Stimulated activated CD4-positive, alpha-beta T cell treated with anti-CD3 and anti-CD28 coated beads, Interleukin-1b, Interleukin-23, amount 100 ng/mL, for 4 hours (primary cell): ENCODE results near the gene TMEM119.
"Not testable (repeated sequence)": the region's sequence is repeated elsewhere in the genome, so short reads cannot be mapped to it uniquely, and the experiment has no call there.

ENCODE experiments used
- DNase-seq, 2 donors: peaks; one replicate each; pipeline ENCODE4 v3.0.0-alpha.2; 2020; ENCODE audit warnings: low read depth in 2 of 2

Gene TMEM119

DNA sequence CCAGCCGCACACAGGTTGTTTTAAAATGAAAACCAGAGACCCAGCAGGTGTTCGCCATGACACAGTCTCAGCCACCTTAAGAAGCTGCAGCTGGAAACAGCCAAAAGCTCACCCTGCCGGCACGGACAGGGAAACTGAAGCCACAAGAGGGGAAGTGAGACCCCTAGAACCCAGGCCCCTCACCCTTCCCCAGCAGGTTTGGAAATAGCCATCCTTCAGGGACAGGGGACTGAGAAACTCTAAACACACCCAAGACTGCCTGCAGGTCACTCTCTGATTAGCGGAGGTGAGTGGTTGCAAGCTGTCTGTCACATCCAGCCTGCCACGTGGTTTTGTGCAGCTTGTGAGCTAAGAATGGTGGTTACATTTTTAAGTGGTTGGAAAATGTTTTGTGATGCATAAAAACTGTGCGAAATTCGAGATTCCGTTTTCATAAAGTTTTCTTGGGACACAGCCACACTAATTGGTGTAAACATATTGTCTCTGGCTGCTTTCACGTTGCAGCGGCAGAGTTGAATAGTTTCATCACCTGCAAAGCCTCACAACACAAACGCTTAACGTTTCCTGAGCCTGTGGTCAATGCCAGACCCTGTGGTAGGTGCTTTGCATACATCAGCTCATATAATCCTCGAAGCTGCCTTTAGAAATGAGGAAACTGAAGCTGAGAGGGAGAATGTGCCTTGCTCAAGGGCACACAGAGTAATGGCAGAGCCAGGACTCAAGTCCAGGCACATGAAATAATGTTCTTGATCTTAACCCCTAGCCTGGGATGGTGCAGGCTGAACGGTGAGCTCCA lies 37.5 kb upstream of the TMEM119 start:
- no peak for DNase-seq

- DNase-seq, result no peak
These were observed 36.5 kb upstream of the TMEM119 start for GRCh38 chr12:108634341-108634751.

GRCh38 chr12:108633534-108634248 lies 35.8 kb upstream of the TMEM119 start, which contains the start of gene SELPLG:
TSS of gene SELPLG (minus strand) at chr12:108633894. CDS start at chr12:108624307, 9,587 bp downstream.
- DNase-seq, result peak; percentile 58 to 64

DNA sequence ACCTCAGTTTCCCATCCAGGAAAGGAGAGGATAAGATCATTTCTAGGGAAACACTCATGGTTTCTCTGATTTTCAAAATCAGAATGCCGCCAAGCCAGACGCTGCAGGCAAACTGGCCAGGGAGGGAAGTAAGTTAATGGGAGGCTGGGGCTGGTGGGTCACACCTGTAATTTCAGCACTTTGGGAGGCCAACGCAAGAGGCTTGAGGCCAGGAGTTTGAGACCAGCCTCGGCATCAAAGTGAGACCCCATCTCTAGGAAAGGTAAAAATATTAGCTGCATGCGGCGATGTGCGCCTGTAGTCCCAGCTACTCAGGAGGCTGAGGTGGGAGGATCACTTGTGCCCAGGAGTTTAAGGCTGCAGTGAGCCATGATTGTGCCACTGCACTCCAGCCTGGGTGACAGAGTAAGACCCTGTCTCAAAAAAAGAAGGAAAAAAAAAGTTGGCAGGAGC lies 35.2 kb upstream of the TMEM119 start:
- no peak for DNase-seq

GRCh38 chr12:108631261-108631660 lies 33.4 kb upstream of the TMEM119 start:
- DNase-seq, result not testable (repeated sequence)

DNA sequence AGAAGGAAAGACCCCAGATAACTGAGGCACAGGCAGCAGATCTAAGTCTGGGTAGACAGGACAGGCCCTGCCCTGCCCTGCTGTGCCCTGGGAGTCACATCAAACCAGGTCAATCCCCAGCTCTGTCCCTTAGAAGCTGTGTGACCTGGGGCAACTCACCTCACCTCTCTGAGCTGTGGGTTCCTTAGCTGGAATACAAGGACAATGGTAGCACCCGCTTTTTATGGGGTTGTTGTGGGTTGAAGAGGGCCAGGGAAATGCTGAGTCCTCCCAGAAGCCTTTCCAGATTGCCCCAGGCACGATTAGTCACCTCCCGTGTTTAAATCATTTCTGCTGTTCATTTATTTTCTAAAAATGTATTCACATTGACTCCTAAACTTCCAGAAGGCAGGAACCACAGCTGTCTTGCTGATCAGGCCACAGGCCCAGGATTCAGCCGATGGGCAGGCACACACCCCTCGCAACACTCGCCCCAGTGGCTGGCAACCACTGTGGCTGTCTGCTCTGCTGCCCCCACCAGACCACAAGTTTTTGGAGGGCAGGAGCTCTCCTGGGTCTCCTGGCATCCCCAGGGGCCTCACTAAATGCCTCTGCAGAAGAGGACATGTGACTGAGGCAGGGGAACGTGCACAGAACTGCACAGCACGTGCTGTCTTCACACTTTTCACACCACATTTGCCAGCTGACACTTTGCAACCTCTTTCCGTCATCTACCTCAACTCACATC lies 32.8 kb upstream of the TMEM119 start:
- no peak for DNase-seq

- peak in 1 of 2 donors; percentile 46 for DNase-seq
These were observed 32.1 kb upstream of the TMEM119 start for GRCh38 chr12:108629824-108630476.

DNA sequence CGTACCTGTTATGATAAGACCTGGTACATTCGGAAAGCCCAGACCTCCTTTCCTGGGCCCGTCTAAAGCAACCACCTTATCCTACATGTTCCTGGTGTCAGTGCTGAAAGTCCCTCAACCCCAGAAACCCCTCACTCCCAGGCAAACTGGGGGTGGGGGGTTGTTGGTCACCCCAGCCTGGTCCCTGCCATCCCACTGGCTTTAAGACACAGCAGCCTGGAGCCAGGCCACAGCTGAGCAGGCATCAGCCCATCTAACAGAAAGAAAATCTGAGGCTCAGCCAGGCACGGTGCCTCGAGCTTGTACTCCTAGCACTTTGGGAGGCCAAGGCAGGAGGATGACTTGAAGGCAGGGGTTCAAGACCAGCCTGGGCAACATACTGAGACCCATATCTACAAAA lies 31.3 kb upstream of the TMEM119 start:
- no peak for DNase-seq

DNA sequence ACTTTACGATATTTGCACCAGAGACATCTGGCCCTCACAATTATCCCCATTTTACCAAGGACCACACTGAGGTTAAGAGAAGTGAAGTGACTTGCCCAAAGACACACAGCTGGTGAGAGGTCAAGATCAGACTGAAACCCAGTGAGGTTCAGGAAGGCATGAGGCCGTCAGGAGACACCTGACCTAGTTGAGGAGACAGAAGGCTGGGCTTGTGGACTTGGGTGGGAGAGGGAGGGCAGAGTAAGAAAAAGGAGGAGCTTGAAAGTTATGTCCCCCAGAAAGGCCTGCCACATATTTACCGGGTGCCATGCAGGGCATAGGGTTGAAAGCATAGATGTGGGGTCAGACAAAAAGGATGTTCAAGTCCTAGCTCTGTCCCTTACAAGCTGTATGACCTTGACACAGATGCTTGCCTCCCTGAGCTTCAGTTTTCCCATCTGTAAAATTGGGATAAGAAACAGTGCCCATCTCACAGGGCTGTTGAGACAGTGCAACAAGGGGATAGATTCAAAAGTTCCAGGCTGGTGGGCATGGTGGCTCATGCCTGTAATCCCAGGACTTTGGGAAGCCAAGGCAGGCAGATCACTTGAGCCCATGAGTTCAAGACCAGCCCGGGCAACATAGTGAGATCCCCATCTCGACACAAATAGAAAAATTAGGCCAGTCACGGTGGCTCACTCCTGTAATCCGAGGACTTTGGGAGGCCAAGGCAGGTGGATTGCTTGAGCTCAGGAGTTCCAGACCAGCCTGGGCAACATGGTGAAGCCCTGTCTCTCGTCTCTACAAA lies 29.4 kb upstream of the TMEM119 start:
- no peak for DNase-seq

GRCh38 chr12:108625228-108625627 lies 27.3 kb upstream of the TMEM119 start:
- no peak for DNase-seq

GRCh38 chr12:108623577-108623976 lies 25.7 kb upstream of the TMEM119 start:
- no peak for DNase-seq

DNA sequence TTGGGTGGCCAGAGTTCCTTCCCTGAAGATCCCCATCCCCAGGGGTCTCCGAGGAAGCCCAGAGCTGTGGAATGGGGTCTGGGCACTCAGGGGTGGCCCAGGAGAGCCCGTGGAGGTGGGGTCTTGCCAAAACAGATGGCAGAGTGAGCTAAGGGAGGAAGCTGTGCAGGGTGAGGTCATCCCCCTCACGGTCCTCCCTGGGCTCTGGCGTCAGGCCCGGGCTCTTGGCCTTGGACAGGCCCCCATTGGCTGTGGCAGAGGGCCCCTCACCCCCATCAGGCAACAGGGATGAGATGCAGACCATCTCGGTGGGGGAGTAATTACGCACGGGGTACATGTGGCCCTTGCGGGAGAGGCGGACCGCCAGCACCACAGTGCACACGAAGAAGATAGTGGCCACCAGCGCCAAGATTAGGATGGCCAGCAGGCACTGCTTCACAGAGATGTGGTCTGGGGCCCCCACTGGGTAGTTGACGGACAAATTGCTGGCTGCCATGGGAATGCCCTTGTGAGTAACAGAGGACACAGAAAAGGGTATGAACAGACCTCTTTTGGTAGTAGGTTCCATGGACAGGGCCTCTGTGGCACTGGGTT lies 25.1 kb upstream of the TMEM119 start:
- DNase-seq, result no peak

DNA sequence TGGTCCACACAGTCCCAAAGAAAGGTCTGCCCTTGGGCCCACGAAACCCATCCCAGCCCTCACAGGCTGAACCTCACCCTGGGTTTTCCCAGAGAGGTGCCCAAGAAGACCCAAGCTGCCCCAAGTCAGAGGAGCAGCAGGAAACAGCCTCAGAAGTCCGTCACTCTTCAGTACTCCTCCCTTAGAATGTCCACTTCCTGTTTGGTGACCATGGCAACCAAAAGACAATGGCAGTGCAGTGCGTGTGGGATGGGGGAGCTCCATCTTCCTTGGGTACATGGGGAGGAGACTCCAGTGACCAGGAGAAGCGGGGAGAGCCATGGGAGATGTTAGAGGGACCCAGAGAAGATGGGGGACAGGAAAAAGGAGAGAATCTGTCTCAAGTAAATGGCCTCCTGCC lies 24.5 kb upstream of the TMEM119 start:
- no peak for DNase-seq

DNA sequence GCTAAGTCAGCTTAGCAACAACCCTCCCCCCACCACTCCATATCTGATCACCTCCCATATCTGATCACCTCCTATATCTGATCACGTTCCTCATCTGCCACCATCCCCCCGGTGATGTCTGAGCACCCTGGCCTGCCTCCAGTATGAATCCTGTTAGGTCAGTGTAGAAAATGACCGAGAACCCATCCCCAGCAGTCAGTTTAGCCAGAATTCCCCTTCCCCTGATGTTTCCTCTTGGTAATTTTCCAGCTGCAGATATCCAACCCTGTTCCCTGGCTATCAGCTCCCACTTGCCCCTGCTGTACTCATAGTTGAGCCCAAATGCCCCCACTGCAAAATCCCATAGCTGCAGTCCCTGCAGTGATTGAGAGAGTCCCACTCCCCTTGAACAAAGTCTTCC lies 23.3 kb upstream of the TMEM119 start:
- DNase-seq, result no peak

GRCh38 chr12:108620236-108620879 lies 22.5 kb upstream of the TMEM119 start:
- no peak for DNase-seq

DNA sequence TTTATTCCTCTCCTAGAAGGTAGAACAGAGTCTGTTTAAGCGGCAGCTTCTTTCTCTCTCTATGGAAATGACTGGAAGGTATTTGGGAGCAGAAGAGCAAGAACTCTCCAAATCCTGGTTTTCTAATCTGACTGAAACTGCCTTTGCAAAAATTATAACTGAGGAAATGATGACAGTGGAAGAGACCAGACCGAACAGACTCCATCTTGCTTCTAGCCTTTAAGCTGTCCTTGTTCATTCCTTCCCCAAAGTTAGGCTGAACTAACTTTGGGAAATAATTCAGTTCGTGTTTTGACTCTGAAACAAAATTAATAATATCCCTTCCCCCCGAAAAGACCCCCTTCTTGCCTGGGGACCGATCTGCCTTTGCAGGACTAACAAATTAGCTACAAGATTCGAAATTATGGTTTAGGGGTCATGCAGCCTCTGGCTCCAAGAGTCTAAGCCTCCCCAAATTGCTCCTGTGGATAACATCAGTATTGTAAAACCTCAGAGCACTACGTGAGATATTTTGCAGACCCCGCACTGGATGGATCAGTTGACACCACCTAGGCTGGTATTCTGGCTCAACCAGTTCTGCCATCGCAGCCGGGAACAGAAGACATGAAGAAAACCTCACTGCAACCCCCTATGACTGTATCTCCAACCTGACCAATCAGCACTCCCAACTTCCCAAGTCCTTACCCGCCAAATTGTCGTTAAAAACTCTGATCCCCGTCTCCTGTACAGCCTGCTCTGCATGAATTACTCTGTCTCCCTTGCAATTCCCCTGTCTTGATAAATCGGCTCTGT lies 21.7 kb upstream of the TMEM119 start:
- no peak for DNase-seq

- not testable (repeated sequence) for DNase-seq
These were observed 21.0 kb upstream of the TMEM119 start for GRCh38 chr12:108618953-108619274.

DNA sequence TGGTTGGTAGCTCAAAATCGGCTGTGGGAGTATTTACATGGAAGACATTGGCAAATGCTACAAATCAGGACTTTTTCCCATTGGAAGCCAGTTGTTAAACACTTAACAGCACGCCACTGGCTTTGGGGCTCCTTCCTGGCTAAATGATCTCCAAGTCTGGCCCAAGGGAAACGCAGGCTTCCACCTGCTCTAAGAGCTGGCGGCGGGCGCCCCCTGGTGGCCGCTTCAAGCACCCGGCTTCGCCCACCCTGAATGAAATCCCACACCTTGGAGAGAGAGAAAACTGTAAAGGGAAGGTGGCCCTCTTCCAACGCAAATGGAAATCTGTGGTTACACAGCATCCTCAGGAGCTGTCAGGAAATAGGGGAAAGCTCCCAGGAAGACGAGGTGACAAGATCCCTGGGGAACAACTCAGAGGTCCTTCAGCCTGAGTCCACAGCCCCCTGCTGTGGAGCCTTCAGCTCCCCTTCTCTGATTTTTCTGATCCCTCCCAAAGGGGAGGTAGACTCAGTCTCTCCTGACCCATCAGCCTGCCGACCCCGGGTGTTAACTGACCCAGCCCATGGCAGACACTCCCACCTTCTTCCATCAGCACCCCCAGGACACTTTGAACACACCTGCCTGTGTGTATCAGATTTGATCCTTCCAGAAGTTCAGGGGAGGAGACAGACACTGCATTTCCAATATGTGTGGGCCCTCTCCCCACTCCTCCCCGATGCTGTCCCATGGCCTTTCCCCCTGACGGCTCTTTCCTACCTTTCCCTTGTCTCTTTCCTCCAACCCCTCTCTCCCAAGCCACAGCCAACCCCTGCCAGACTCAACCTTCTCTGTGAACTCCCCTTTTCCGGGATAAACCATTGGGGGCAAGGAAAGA lies 20.4 kb upstream of the TMEM119 start:
- peak; percentile 71 to 77 for DNase-seq
